ENCODE results near the gene TIMM8A.
"Not testable (repeated sequence)": the region's sequence is repeated elsewhere in the genome, so short reads cannot be mapped to it uniquely, and the experiment has no call there.

Gene TIMM8A

DNA sequence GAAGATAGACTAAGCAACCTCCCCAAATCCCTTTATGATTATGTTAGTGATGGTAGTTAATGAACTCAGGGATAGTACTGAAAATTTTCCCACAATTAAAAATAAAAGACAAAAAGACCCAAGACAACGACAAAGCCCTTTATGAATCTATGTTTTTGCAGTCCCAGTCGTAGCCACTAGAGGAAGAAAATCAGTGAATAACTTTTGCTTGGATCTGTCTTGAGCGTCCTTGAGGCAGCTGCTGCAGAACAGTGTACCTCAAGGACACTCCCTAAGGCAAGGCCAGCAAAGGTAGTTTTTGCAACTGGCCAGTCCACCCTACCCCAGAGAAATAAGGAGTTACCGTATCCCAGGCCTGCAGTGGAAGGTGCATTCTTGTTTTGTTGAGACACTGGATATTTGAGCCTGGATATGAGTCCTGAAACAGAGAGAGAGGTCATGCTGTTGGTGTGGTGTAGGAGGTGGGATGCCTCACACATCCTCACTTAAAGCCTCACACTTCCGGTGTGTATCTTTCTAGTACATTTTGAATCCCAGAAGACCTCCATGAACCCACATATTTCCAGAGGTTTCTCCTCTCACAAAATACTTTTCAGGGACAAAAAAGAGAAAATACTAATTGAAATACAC lies 8.7 kb upstream of the TIMM8A start:
- DNase-seq, result no peak

DNA sequence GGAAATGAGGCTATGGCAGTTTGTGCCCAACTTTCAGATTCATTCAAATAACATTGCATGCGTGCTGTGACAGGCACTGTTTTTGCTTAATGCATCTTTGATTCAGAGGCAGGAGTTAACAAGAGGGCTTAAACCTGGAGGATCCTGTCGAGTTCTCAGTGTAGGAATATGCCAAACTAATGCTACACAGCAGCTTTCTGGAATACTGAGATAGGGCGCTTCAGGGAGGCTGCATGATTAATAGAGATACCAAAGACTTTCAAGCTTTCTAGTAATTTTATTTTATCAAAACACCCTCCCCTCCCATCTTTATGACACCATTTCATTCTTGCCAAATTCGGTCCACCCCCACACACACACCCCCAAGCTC lies 636 bp upstream of the TIMM8A start:
- no peak for DNase-seq

DNA sequence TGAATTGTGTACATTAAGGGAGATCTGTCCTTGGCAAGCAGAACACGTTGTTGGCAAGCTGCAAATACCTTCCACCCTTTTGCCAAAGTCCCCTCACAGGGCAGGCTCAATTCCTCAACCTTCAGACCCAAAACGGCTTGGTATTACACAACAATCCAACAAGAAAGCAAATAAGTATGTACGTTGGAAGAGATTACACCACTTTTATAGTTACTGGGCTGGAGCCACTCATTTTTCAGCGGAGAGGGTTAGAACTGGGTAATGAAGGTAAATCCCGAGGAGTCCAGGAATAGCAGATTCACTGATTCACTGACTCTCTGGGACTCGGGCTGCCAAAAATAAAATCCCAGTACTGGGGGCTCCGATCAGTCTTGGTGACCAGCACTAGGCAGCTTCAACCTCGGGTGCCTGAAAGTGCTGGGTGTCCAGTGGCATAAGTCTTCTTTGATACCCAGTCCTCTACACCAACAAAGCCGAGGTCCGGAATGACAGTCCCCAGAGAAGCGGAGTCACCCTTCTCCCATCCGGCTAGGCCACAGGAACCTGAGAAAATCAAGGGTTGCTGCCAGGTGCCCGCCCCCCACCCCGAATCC lies 587 bp downstream of the TIMM8A start:
- no peak for DNase-seq

DNA sequence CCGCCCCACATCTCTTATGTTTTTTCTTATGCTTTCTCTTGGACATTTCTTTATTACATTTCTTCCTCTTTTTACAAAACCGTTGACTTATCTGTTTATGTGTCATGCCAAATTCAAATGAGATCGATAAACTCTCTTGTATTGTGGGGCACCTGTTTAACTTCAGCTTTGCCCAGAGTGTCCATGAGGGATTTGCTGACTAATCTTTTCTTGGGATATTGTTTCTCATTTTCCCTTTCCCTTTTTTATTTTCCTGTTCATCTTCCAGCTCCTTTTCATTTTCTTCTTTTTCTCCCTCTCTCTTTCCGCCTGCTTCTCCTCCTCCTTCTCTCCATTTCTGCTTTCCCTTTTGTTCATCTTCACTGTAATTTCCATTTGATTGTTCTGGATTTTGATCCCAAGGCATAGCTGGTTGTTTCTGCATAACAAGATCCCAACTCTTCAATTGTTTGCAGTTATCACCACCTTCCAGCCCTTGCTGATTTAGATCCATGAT lies 10.7 kb downstream of the TIMM8A start:
- no peak for DNase-seq

DNA sequence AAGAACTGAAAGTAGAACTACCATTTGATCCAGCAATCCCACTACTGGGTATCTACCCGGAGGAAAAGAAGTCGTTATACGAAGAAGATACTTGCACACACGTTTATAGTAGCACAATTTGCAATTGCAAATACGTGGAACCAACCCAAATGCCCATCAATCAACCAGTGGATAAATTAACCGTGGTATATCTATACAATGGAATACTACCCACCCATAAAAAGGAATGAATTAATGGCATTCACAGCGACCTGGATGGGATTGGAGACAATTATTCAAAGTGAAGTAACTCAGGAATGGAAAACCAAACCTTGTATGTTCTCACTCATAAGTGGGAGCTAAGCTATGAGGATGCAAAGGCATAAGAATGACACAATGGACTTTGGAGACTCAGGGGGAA lies 14.2 kb downstream of the TIMM8A start:
- DNase-seq, result not testable (repeated sequence)

DNA sequence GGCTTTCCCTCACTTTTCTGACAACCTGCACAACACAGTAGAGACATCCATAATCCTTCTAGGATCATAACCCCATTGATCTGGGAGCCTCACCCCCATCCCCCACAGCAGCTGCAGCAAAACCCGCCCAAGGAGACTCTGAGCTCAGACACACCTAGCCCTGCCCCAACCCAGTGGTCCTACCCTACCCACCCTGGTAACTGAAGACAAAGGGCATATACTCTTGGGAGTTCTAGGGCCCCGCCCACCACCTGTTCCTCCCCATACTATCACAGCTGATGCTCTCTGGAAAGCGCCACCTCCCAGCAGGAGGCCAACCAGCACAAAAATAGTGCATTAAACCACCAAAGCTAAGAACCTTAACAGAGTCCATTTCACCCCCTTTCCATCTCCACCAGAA lies 21.9 kb downstream of the TIMM8A start:
- not testable (repeated sequence) for DNase-seq

DNA sequence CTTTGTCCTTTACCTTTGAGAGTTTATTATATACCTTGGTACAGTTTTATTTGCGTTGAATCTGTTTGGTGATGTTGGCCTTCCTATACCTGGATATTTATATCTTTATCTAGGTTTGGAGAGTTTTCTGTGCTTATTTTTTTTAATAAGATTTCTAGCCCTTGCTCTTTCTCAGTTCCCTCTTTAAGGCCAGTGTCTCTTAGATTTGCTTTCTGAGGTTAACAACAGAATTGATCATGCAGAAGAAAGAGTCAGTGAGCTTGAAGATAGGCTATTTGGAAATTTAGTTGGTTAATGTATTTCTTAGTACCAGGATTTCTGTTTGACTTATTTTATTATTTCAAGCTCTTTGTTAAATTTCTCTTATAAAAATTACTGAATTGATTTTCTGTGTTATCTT lies 44.8 kb downstream of the TIMM8A start:
- DNase-seq, result no peak
